SK-N-SH (cell line): ENCODE results near the gene DMGDH.

ENCODE experiments used
- EP300 ChIP-seq, 2 experiments: IDR thresholded peaks; 2 replicates each; pipeline versions ENCODE4 v1.4.0 to v1.6.1; 2012; ENCODE audit warnings: borderline replicate concordance in 1 of 2, low read depth in 1 of 2, low read length in 1 of 2
- EZH2phosphoT487 ChIP-seq: fragments of 200-600 bp; sonication (generic); IDR thresholded peaks from 2 replicates; pipeline ENCODE4 v1.6.1; 2017; ENCODE audit warnings: low read depth, mixed run types, mild to moderate bottlenecking, antibody characterized with exemption, moderate library complexity, borderline replicate concordance
- NFIC ChIP-seq: IDR thresholded peaks from 2 replicates; pipeline ENCODE4 v1.4.0; 2012; ENCODE audit warnings: borderline replicate concordance
- RAD21 ChIP-seq: IDR thresholded peaks from 2 replicates; pipeline ENCODE4 v1.6.1; 2012; ENCODE audit warnings: mild to moderate bottlenecking, low read length
- TAF1 ChIP-seq: IDR thresholded peaks from 2 replicates; pipeline ENCODE4 v1.6.1; 2012; ENCODE audit warnings: low read depth, mild to moderate bottlenecking, low read length, moderate library complexity, borderline replicate concordance
- TF ChIP-seq, protein P1 (sequence below): fragments of 200-600 bp; sonication (generic); IDR thresholded peaks from 2 replicates; pipeline ENCODE4 v1.6.1; 2017; ENCODE audit warnings: antibody characterized with exemption, mild to moderate bottlenecking, moderate library complexity
- TF ChIP-seq, protein P2 (sequence below): IDR thresholded peaks from 2 replicates; pipeline ENCODE4 v1.6.1; 2012; ENCODE audit warnings: mild to moderate bottlenecking, low read depth, low read length, moderate library complexity

DNA sequence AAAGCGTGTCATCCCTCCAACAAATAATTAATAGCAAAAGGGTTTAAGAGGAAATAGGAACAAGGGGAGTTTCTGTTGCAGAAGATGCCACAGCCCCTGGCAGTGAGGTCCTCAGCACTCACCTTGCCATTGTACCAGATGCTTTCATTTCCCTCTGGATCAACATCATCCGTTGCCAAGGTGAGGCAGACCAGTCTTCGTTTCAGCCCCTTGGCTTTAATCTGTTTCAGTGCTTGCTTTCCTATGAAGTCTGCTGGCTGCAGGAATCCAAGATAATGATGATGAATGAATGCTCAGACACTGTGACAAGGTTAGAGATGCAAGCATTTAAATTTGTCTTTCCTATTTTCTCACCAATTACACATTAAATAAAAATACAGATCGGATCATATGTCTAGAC lies 64.3 kb downstream of the DMGDH start:
- TF ChIP-seq EP300 (IDR thresholded peaks at IDR 0.05; ENCODE audit: borderline replicate concordance in 1 of 2, low read depth in 1 of 2, low read length in 1 of 2) (no peak), EZH2phosphoT487 (no peak), RAD21 (no peak), NFIC (no peak), TAF1 (no peak)
- TF ChIP-seq, protein P1, sequence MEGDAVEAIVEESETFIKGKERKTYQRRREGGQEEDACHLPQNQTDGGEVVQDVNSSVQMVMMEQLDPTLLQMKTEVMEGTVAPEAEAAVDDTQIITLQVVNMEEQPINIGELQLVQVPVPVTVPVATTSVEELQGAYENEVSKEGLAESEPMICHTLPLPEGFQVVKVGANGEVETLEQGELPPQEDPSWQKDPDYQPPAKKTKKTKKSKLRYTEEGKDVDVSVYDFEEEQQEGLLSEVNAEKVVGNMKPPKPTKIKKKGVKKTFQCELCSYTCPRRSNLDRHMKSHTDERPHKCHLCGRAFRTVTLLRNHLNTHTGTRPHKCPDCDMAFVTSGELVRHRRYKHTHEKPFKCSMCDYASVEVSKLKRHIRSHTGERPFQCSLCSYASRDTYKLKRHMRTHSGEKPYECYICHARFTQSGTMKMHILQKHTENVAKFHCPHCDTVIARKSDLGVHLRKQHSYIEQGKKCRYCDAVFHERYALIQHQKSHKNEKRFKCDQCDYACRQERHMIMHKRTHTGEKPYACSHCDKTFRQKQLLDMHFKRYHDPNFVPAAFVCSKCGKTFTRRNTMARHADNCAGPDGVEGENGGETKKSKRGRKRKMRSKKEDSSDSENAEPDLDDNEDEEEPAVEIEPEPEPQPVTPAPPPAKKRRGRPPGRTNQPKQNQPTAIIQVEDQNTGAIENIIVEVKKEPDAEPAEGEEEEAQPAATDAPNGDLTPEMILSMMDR, result no peak
- TF ChIP-seq, protein P2, sequence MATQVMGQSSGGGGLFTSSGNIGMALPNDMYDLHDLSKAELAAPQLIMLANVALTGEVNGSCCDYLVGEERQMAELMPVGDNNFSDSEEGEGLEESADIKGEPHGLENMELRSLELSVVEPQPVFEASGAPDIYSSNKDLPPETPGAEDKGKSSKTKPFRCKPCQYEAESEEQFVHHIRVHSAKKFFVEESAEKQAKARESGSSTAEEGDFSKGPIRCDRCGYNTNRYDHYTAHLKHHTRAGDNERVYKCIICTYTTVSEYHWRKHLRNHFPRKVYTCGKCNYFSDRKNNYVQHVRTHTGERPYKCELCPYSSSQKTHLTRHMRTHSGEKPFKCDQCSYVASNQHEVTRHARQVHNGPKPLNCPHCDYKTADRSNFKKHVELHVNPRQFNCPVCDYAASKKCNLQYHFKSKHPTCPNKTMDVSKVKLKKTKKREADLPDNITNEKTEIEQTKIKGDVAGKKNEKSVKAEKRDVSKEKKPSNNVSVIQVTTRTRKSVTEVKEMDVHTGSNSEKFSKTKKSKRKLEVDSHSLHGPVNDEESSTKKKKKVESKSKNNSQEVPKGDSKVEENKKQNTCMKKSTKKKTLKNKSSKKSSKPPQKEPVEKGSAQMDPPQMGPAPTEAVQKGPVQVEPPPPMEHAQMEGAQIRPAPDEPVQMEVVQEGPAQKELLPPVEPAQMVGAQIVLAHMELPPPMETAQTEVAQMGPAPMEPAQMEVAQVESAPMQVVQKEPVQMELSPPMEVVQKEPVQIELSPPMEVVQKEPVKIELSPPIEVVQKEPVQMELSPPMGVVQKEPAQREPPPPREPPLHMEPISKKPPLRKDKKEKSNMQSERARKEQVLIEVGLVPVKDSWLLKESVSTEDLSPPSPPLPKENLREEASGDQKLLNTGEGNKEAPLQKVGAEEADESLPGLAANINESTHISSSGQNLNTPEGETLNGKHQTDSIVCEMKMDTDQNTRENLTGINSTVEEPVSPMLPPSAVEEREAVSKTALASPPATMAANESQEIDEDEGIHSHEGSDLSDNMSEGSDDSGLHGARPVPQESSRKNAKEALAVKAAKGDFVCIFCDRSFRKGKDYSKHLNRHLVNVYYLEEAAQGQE, result no peak
